GM18511 (cell line): ENCODE data around the gene CYTH3.
"Not testable (repeated sequence)": the region's sequence is repeated elsewhere in the genome, so short reads cannot be mapped to it uniquely, and the experiment has no call there.

Experiments
- ATAC-seq: cut with Tn5 transposase; IDR thresholded peaks from one replicate; pipeline ENCODE4 v1.9.1; 2021; ENCODE audit warnings: mild to moderate bottlenecking, moderate library complexity; ENCODE audit not compliant: unreplicated experiment

CYTH3 gene

DNA sequence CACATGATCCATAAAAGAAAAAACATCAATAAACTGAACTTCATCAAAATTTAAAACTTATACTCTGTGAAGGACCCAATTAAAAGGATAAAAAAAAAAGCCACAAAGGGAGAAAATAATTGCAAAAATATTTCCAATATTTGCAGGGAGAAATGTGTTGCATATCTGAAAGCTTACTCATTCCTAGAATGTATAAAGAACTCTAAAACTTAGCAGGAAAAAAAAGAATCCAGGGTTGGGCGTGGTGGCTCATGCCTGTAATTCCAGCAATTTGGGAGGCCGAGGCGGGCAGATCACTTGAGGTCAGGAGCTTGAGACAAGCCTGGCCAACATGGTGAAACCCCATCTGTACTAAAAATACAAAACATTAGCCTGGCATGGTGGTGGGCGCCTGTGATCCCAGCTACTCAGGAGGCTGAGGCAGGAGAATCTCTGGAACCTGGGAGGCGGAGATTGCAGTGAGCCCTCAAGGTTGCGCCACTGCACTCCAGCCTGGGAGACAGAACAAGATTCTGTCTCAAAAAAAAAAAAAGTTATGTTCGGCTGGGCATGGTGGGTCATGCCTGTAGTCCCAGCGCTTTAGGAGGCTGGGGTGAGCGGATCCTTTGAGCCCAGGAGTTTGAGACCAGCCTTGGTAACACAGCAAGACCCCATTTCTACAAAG, 11.1 kb upstream of the CYTH3 start:
- ATAC-seq = not testable (repeated sequence)

GRCh38 chr7:6279937-6280336, 7.5 kb upstream of the CYTH3 start:
- ATAC-seq = no peak

- ATAC-seq = no peak
Observed at GRCh38 chr7:6279341-6279740, 6.9 kb upstream of the CYTH3 start.

DNA sequence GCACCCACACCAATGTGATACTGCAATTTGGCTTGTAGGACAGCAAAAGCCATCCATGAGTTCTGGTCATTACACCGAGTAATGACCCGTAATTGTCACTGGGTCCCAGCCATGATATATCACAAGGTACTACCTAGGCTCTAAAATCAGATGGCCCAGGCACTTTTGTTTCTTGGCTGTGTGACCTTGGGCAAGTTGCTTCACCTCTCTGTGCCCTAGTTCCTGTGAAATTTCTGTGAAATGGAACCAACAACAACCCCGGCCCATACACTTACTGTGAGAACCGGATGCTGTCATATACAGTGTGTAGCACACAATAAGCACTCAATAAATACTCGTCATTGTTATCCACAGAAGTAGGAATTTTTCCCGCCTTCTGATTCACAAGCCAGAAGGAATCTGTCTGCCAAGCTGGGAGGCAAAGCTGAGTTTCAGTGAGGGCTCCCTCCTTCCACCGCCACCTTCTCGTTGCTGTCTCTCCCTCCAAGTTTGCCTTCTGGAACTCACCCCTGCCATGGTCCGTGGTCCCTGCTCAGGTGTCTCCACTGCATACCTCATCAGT, 6.4 kb upstream of the CYTH3 start:
- ATAC-seq = no peak

DNA sequence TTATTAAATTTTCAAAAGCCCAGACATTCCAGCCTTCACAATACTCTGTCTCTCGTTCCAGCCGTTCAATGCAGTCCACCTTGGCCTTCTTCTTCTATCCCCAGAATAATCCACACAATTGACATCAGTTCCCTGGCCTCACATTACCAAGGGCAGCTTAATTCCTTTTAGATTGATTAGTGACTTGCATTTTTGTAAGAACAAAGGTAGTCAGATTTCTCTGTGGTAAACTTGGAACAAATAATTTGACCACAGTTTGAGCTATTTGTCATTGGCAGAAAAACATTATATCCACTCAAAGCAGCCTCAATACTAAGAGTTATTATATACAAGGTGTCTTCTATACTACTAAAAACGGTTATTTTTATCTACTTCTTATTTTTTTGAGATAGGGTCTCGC, 5.1 kb upstream of the CYTH3 start:
- ATAC-seq = no peak

DNA sequence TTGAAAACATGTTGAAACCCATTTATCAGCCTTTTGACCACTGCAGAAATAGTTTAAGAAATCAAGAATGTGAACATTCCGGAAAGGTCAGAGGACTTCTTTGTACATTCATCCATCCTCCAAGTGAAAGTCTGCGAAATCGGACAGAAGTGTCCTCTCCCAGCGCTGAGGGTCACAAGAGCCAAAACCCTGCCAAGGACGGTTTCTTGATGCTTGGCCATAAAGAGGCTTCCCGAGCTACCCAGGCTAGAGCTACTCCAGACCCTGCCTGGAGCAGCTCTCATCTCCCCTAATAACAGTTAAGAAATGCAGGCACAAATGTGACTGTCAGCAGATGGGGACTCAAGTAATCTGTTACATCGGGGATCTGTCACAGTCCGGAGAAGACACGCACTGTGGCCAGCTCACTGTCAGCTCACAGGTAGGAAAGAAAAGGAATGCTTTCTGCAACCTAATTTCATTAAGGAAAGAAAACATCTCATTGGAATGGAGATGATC, 4.5 kb upstream of the CYTH3 start:
- no peak for ATAC-seq

- no peak for ATAC-seq
Observed at GRCh38 chr7:6274743-6275142, 2.3 kb upstream of the CYTH3 start.

- no peak for ATAC-seq
Observed at GRCh38 chr7:6273917-6274630, 1.6 kb upstream of the CYTH3 start.

DNA sequence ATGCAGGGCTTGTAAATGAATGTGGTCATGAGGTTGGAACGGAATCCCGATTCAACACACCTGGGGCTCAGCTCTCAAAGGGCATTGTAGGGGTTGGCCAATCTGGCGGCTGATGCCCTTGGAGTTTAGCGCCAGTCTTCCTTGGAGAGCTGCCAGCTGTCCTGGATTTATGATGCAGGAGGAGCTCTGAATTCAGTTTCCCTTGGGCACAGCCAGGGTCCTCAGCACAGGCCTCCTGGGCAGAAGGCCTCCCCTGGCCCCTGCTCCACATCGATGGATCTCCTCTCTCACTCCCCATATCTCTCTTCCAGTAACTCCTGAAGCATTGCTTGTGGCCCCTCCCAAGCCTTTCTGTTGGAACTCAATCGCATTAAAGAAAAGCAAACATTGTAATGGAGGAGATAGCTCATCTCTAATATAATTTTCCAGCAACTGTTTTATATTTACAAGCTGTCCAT, 985 bp upstream of the CYTH3 start:
- no peak for ATAC-seq

DNA sequence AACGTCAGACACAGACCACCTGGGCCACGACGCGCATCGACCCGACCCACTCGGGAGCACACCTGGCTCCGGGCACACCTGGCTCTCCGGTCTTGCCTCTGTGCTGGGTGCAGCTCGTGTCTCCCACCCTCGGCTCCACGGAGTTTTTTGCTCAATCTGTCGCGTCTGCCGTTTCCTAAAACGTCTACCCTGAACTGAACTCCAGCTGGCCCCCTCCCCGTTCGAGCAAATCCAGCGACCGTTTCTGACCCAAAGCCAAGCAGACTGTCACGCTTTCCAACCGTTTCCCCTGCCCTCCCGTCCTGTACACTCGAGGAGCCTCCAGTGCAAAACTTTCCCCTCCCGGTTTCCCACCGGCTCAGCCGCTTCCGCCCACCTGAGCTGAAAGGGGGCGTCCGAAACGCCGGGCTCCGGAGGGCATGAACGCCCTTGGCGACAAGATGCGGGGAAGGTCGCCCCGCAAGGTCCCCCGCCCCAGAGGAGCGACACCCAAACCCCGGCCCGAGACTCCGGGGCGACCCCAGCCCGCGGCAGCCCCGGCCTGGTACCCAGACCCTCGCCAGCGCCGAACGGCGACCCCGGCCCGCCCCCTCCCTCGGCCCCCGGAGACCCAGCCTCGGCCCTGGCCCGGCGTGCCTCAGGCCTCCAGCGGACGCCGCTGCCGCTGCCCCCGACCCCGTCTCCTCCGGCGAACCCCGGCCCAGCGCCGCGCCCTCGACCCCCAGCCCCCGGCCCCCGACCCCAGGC, 557 bp downstream of the CYTH3 start:
- peak; percentile 27 for ATAC-seq

DNA sequence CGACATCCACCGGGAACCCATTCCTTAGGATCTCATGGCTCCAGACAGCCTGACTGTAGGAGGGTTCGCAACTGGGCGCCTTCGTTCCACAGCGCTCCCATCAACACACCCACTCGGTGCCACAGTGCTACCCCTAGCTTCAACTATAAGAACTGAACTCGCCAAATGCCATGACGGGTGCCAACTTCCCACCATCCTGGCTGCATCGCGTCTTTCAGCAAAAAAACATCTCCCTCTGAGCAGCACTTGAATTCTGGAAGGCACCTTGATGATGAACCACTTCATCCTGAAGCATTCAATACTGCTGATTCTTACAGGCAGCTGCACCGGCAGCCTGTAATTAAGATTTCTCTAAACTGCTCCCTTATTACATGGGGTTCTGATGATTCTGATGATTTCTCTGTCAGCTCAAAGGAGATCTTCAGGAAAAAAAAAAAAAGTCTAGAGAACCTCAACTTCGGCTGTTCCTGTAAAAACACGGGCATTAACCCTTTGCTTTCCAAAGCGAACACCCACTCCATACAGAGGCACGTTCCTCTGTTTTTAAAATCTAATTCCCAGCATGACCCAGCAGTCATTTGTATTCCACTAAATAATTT, 1.3 kb downstream of the CYTH3 start:
- ATAC-seq = peak; percentile 54

DNA sequence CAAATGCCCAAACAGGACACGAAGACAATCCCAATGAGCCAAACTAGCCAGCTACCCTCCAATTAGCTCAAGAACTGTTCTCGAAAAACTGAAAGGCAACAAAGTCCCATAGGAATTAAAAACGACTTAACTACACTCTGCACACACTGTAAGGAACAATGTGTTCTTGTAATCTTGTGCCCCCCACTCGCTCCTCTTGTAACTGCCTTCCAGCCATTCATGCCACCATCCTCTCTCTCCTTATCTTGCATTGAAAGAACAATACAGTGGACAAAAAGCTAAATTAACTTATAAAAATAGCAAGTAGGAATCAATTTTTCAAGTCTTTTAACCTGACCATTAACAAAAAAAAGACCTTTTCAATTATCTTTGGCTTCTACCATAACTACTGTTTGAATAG, 2.9 kb downstream of the CYTH3 start:
- ATAC-seq = no peak

DNA sequence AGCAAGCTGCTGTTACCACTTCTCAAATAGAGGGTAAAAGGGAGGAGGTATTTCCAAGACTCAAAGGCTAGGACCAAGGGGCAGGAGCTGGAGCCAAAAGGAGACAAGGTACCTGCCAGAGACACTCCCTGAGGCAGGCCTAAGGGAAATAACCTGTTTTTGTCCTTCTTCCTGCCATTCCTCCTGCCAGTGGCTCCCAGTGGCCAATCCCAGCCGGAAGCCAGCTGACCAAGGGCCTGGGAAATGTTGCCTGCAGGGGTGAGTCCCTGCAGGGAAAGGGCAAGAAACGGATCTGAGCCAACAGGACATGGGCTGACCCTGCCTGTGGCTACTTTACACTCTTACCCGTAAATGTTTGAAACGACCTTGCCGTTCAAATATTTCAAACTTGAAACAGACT, 3.5 kb downstream of the CYTH3 start:
- ATAC-seq = no peak

- ATAC-seq = no peak
Observed at GRCh38 chr7:6268023-6268900, 4.2 kb downstream of the CYTH3 start.

DNA sequence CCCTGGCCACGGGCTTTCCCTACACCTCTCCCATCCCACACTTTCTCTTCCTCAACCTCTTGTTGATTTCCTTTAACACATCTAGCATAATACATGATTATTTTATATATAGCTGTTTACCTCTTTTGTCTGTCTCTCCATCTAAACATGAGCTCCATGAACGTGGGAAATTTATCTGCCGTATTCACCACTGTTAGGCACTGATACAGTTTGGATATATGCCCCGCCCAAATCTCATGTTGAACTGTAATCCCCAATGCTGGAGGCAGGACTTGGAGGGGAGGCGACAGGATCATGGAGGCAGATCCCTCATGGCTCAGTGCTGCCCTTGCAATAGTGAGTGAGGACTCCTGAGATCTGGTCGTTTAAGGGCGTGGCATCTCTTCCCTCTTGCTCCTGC, 5.7 kb downstream of the CYTH3 start:
- no peak for ATAC-seq

DNA sequence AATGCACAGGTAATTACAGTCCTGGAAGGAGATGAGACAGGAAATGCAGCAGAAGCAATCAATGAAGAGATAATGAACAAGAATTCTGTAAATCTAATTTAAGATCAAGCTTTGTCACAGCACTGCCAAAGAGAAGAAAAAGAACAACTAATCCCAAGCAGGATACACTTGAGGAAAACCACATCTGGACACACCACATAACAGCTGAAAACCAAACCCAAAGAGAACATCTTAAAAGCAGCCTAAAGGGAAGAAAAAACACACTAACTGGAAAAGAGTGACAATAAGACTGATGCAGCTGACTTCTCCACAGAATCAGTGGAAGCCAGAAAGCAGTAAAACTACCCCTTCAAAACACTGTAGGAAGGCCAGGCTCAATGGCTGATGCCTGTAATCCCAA, 10.2 kb downstream of the CYTH3 start:
- no peak for ATAC-seq

GRCh38 chr7:6261699-6262098, 10.7 kb downstream of the CYTH3 start:
- ATAC-seq = no peak

- ATAC-seq = no peak
Observed at GRCh38 chr7:6260291-6261187, 11.9 kb downstream of the CYTH3 start.

- no peak for ATAC-seq
Observed at GRCh38 chr7:6259257-6259656, 13.2 kb downstream of the CYTH3 start.
